ENCODE data around the gene DIP2B. TPM values are rescaled to one million over a fixed set of nuclear protein-coding genes. Genes with fewer than 3 reads are reported as not detected.

Gene DIP2B
- total RNA-seq, 4 donors from 2014 or later = 19.8 to 25.9 (median 23.8) TPM

GRCh38 chr12:50635857-50636256 is 131.1 kb downstream of the DIP2B start:
- Histone ChIP-seq H3K4me3 (no peak overlapping the region), H3K27ac (no peak overlapping the region), H3K9me3 (no peaks in the 10 kb centered on the region), H3K4me1 (peaks cover 0 to 23% (median 0%) of the 10 kb centered on the region in 3 donors), H3K27me3 (no peaks in the 10 kb centered on the region), H3K36me3 (peaks cover 0 to 21% of the 10 kb centered on the region in 2 donors)
- ATAC-seq = no peak
- TF ChIP-seq EP300 (IDR thresholded peaks at IDR 0.05) = no peak
- TF ChIP-seq, protein P1, sequence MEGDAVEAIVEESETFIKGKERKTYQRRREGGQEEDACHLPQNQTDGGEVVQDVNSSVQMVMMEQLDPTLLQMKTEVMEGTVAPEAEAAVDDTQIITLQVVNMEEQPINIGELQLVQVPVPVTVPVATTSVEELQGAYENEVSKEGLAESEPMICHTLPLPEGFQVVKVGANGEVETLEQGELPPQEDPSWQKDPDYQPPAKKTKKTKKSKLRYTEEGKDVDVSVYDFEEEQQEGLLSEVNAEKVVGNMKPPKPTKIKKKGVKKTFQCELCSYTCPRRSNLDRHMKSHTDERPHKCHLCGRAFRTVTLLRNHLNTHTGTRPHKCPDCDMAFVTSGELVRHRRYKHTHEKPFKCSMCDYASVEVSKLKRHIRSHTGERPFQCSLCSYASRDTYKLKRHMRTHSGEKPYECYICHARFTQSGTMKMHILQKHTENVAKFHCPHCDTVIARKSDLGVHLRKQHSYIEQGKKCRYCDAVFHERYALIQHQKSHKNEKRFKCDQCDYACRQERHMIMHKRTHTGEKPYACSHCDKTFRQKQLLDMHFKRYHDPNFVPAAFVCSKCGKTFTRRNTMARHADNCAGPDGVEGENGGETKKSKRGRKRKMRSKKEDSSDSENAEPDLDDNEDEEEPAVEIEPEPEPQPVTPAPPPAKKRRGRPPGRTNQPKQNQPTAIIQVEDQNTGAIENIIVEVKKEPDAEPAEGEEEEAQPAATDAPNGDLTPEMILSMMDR (IDR thresholded peaks at IDR 0.05) = no peak
- TF ChIP-seq POLR2AphosphoS5 (IDR thresholded peaks at IDR 0.05) = no peak
- no peak for TF ChIP-seq POLR2A (IDR thresholded peaks at IDR 0.05)
- 70 to 89% methylated on average over 4 of the region's 4 CpGs for WGBS, 2 donors (ENCODE audit: low coverage in 1 of 2)

DNA sequence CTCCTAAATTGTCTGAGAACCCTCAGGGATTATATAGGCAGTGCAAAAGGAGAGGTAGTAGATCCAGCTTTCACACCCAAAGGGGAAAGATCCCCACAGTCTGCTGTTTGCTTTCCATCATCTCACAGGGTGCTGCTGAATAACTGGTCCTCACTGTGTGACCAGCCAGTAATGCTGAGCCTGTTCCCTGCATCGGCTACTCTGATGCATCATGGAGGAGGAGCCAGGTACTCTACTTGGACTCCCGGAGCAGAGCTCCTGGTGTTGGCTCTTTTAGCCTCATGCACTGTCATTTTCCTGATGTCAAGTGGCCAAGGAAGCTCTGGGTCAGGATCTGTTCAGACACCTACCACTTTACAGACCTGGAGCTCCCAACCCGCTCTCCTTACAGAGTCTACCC is 131.7 kb downstream of the DIP2B start:
- H3K36me3 ChIP-seq = peaks cover 0 to 20% of the 10 kb centered on the region in 2 donors
- ATAC-seq = no peak
- H3K4me3 ChIP-seq = no peak overlapping the region
- H3K27ac ChIP-seq = no peak overlapping the region
- no peaks in the 10 kb centered on the region for H3K9me3 ChIP-seq
- peaks cover 0 to 23% (median 0%) of the 10 kb centered on the region in 3 donors for H3K4me1 ChIP-seq
- WGBS, 2 donors (ENCODE audit: low coverage in 1 of 2) = 93% methylated on average over 3 of the region's 3 CpGs; no CpG with 5 or more reads in 1 of the 2 donors
- H3K27me3 ChIP-seq = no peaks in the 10 kb centered on the region
- TF ChIP-seq POLR2AphosphoS5 (IDR thresholded peaks at IDR 0.05) = no peak
- no peak for TF ChIP-seq POLR2A (IDR thresholded peaks at IDR 0.05)
- TF ChIP-seq, protein P1 (IDR thresholded peaks at IDR 0.05) = no peak
- no peak for TF ChIP-seq EP300 (IDR thresholded peaks at IDR 0.05)

DNA sequence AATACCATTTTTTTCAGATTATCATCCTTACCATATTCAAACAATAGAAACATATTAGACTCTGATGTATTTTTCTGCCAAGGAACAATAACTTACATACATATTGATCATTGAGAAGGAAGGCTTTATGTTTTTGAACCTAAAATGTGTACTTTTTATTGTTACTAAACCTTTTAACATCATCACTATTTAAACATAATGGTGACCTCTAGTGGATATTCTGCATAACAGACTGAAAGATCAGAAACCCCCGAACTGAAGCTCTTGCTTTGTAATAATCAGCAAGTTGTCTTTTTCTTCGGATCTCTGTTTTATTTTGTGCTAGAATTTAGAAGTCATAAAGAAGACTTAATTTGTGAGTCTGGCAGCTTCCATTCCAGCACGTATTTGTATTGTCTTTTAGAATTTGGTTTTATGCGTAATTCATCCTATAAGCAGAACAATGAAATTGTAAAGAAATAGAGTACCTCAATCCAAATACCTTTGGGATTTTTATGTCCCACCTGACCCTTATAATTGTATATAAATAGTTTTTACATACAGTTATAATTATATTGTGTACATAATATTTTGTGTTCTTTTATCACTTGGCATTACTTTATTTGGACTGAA is 133.2 kb downstream of the DIP2B start:
- no peak for TF ChIP-seq EP300 (IDR thresholded peaks at IDR 0.05)
- TF ChIP-seq, protein P1 (IDR thresholded peaks at IDR 0.05) = peak; percentile 49 to 76 (median 67)
- no peak for TF ChIP-seq POLR2A (IDR thresholded peaks at IDR 0.05)
- no peak for TF ChIP-seq POLR2AphosphoS5 (IDR thresholded peaks at IDR 0.05)
- no peaks in the 10 kb centered on the region for H3K9me3 ChIP-seq
- no peaks in the 10 kb centered on the region for H3K27me3 ChIP-seq
- H3K4me3 ChIP-seq = no peak overlapping the region
- 20 to 22% methylated on average over 4 of the region's 4 CpGs for WGBS, 2 donors (ENCODE audit: low coverage in 1 of 2)
- H3K4me1 ChIP-seq = peaks cover 0 to 23% (median 0%) of the 10 kb centered on the region in 3 donors
- ATAC-seq = no peak
- H3K27ac ChIP-seq = no peak overlapping the region
- peaks cover 0 to 15% of the 10 kb centered on the region in 2 donors for H3K36me3 ChIP-seq

DNA sequence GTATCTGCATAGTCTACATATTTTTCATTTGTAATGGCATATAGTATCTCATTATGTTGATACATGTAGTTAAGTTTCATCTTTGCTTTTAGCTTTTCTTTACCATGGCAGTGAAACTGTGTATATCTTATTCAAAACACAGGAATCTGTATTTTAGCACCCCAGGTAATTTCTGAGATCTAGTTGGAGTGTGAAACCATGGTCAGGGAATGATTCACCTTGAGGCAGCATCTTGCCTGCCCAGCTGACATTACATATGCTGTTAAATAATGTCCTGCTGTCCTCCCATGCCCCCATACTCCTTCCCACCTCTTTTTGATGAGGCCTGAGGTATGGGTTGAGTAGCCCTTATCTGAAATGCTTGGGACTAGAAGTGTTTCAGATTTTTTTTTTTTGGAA is 133.7 kb downstream of the DIP2B start:
- H3K27me3 ChIP-seq = no peaks in the 10 kb centered on the region

More for the DNA sequence above, 133.7 kb downstream of the DIP2B start:
- Histone ChIP-seq H3K36me3 (peaks cover 0 to 17% of the 10 kb centered on the region in 2 donors), H3K9me3 (no peaks in the 10 kb centered on the region), H3K4me1 (peaks cover 0 to 23% (median 0%) of the 10 kb centered on the region in 3 donors), H3K27ac (no peak overlapping the region), H3K4me3 (no peak overlapping the region)
- no peak for ATAC-seq
- TF ChIP-seq EP300 (IDR thresholded peaks at IDR 0.05) = no peak
- no peak for TF ChIP-seq POLR2AphosphoS5 (IDR thresholded peaks at IDR 0.05)
- TF ChIP-seq, protein P1 (IDR thresholded peaks at IDR 0.05) = no peak
- no peak for TF ChIP-seq POLR2A (IDR thresholded peaks at IDR 0.05)
